OCI-LY1 (cell line): Measurements from ENCODE around the gene DHPS.

Experiments
- H2AFZ ChIP-seq: fragments of 200-600 bp; sonication (generic), shearing (Covaris generic); 2 replicates; pipeline ENCODE4 v1.6.0; 2014; ENCODE audit warnings: antibody characterized with exemption, mild to moderate bottlenecking, low read length
- H3F3A ChIP-seq: fragments of 200-600 bp; sonication (generic), shearing (Covaris generic); 2 replicates; pipeline ENCODE4 v1.6.0; 2014; ENCODE audit warnings: mild to moderate bottlenecking, antibody characterized with exemption, low read length, moderate library complexity; ENCODE audit not compliant: insufficient read depth
- H3K27ac ChIP-seq: fragments of 200-600 bp; sonication (generic); 2 replicates; pipeline ENCODE4 v1.5.1; 2014; ENCODE audit warnings: low read length, mixed run types, mild to moderate bottlenecking, low read depth; ENCODE audit not compliant: poor library complexity, severe bottlenecking
- H3K27me3 ChIP-seq: fragments of 200-600 bp; sonication (generic); 2 replicates; pipeline ENCODE4 v1.6.0; 2014; ENCODE audit warnings: antibody characterized with exemption, mild to moderate bottlenecking, low read length, moderate library complexity; ENCODE audit not compliant: insufficient read depth
- H3K36me3 ChIP-seq: fragments of 200-600 bp; sonication (generic); 2 replicates; pipeline ENCODE4 v1.6.1; 2014; ENCODE audit warnings: mild to moderate bottlenecking, antibody characterized with exemption, low read length, moderate library complexity, mixed read lengths; ENCODE audit not compliant: insufficient read depth
- H3K4me1 ChIP-seq: fragments of 200-600 bp; sonication (generic); 2 replicates; pipeline ENCODE4 v1.5.1; 2014; ENCODE audit warnings: mild to moderate bottlenecking, low read length, moderate library complexity; ENCODE audit not compliant: insufficient read depth, severe bottlenecking
- H3K4me2 ChIP-seq: fragments of 200-600 bp; sonication (generic), shearing (Covaris generic); 2 replicates; pipeline ENCODE4 v1.6.1; 2014; ENCODE audit warnings: low read length
- H3K4me3 ChIP-seq: fragments of 200-600 bp; sonication (generic); 2 replicates; pipeline ENCODE4 v1.5.1; 2014; ENCODE audit warnings: low read length, low read depth, mild to moderate bottlenecking, mixed read lengths; ENCODE audit not compliant: poor library complexity, severe bottlenecking
- H3K79me2 ChIP-seq: fragments of 200-600 bp; shearing (Covaris generic); 2 replicates; pipeline ENCODE4 v1.6.1; 2016; ENCODE audit warnings: mixed run types, low read length, mixed read lengths; ENCODE audit not compliant: insufficient read depth
- H3K9ac ChIP-seq: fragments of 200-600 bp; sonication (generic), shearing (Covaris generic); 2 replicates; pipeline ENCODE4 v1.6.1; 2014; ENCODE audit warnings: mild to moderate bottlenecking, low read length, mixed read lengths
- H3K9me2 ChIP-seq: fragments of 200-600 bp; sonication (generic), shearing (Covaris generic); 2 replicates; pipeline ENCODE4 v1.6.1; 2014; ENCODE audit warnings: low read depth, mild to moderate bottlenecking, low read length, mixed read lengths
- H3K9me3 ChIP-seq: fragments of 200-600 bp; shearing (Covaris generic); 2 replicates; pipeline ENCODE4 v1.6.1; 2014; ENCODE audit warnings: low read length, mixed read lengths
- H4K20me1 ChIP-seq: fragments of 200-600 bp; sonication (generic), shearing (Covaris generic); 2 replicates; pipeline ENCODE4 v1.6.0; 2016; ENCODE audit warnings: mild to moderate bottlenecking, low read length; ENCODE audit not compliant: insufficient read depth
- CTCF ChIP-seq: fragments of 200-600 bp; sonication (generic), shearing (Covaris generic); IDR thresholded peaks from 2 replicates; pipeline ENCODE4 v1.5.1; 2017; ENCODE audit warnings: mild to moderate bottlenecking, antibody characterized with exemption, low read length, moderate library complexity, mixed read lengths
- EZH2 ChIP-seq: fragments of 200-600 bp; sonication (generic), shearing (Covaris generic); IDR thresholded peaks from 2 replicates; pipeline ENCODE4 v1.8.0; 2017; ENCODE audit warnings: borderline replicate concordance, mixed run types, mild to moderate bottlenecking, antibody characterized with exemption, low read length, moderate library complexity, mixed read lengths

The DHPS gene

GRCh38 chr19:12689012-12689411 lies 7.3 kb upstream of the DHPS start:
- H3K9ac ChIP-seq, result no peak overlapping the region
- no peaks in the 10 kb centered on the region for H3K9me3 ChIP-seq
- no peaks in the 10 kb centered on the region for H3K79me2 ChIP-seq
- no peaks in the 10 kb centered on the region for H4K20me1 ChIP-seq
- H3F3A ChIP-seq, result no peaks in the 10 kb centered on the region
- no peaks in the 10 kb centered on the region for H3K4me1 ChIP-seq
- no peaks in the 10 kb centered on the region for H3K27me3 ChIP-seq
- TF ChIP-seq CTCF, result no peak
- no peak for TF ChIP-seq EZH2
- H3K36me3 ChIP-seq, result no peaks in the 10 kb centered on the region
- no peak overlapping the region for H3K4me3 ChIP-seq
- no peak overlapping the region for H3K4me2 ChIP-seq
- H3K27ac ChIP-seq, result no peak overlapping the region
- no peaks in the 10 kb centered on the region for H3K9me2 ChIP-seq
- no peak overlapping the region for H2AFZ ChIP-seq

- no peak within 1 kb of the TSS for H3K9ac ChIP-seq
- no peak within 1 kb of the TSS for H2AFZ ChIP-seq
- no peaks in the 10 kb centered on the region for H3F3A ChIP-seq
- no peak within 1 kb of the TSS for H3K4me2 ChIP-seq
- H3K4me1 ChIP-seq, result no peaks in the 10 kb centered on the region
- no peaks in the 10 kb centered on the region for H3K36me3 ChIP-seq
- no peaks in the 10 kb centered on the region for H3K27me3 ChIP-seq
- no peak within 1 kb of the TSS for H3K4me3 ChIP-seq
- TF ChIP-seq EZH2 (no peak), CTCF (no peak)
- H4K20me1 ChIP-seq, result no peaks in the 10 kb centered on the region
- no peaks in the 10 kb centered on the region for H3K79me2 ChIP-seq
- H3K9me2 ChIP-seq, result no peaks in the 10 kb centered on the region
- H3K9me3 ChIP-seq, result no peaks in the 10 kb centered on the region
- no peak within 1 kb of the TSS for H3K27ac ChIP-seq
Observed at GRCh38 chr19:12687496-12688196, 6.0 kb upstream of the DHPS start, which contains the start of gene GNG14. Gene GNG14 (plus strand): TSS chr19:12687998. CDS start chr19:12688049, 51 bp downstream.

- Histone ChIP-seq H3K36me3 (no peaks in the 10 kb centered on the region), H3K27ac (no peak overlapping the region), H2AFZ (no peak overlapping the region), H4K20me1 (no peaks in the 10 kb centered on the region), H3K9ac (no peak overlapping the region), H3F3A (no peaks in the 10 kb centered on the region), H3K79me2 (no peaks in the 10 kb centered on the region), H3K9me3 (no peaks in the 10 kb centered on the region), H3K27me3 (no peaks in the 10 kb centered on the region), H3K4me1 (no peaks in the 10 kb centered on the region), H3K4me3 (no peak overlapping the region), H3K4me2 (no peak overlapping the region), H3K9me2 (no peaks in the 10 kb centered on the region)
- TF ChIP-seq EZH2, result no peak
- no peak for TF ChIP-seq CTCF
Observed at GRCh38 chr19:12685831-12686230, 4.2 kb upstream of the DHPS start.
